ENCODE measurements around the gene CPSF3. TPM values are rescaled to one million over a fixed set of nuclear protein-coding genes. Genes with fewer than 3 reads are reported as not detected.
A peak's percentile ranks its signal among the peaks of the same experiment; 100 is the strongest.

CPSF3 gene
- total and polyA plus RNA-seq, 2 of the 13 experiments (the other 11 are each of a cell fraction or from before 2014, with no cell fraction given) = 19.8 to 93.0 TPM

- no peak for TF ChIP-seq ZNF121 (CRISPR knock-in tag; IDR thresholded peaks at IDR 0.05)
- TF ChIP-seq DR1 (CRISPR knock-in tag; IDR thresholded peaks at IDR 0.05) = no peak
- TF ChIP-seq EP300 (IDR thresholded peaks at IDR 0.05; ENCODE audit: low read depth in 2 of 2, low read length in 2 of 2) = no peak
- no peak for TF ChIP-seq EP300 (CRISPR knock-in tag; IDR thresholded peaks at IDR 0.05; ENCODE audit: borderline replicate concordance)
- TF ChIP-seq THRA (CRISPR knock-in tag; IDR thresholded peaks at IDR 0.05; ENCODE audit: borderline replicate concordance) = no peak; the same call in 1 of the 2 replicates
- no peak for TF ChIP-seq BATF2 (CRISPR knock-in tag; IDR thresholded peaks at IDR 0.05)
- TF ChIP-seq ZNF562 (CRISPR knock-in tag; IDR thresholded peaks at IDR 0.05; ENCODE audit: borderline replicate concordance) = no peak
- TF ChIP-seq, protein P1, sequence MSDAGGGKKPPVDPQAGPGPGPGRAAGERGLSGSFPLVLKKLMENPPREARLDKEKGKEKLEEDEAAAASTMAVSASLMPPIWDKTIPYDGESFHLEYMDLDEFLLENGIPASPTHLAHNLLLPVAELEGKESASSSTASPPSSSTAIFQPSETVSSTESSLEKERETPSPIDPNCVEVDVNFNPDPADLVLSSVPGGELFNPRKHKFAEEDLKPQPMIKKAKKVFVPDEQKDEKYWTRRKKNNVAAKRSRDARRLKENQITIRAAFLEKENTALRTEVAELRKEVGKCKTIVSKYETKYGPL (CRISPR knock-in tag; IDR thresholded peaks at IDR 0.05) = no peak
- no peak for TF ChIP-seq DZIP1 (CRISPR knock-in tag; IDR thresholded peaks at IDR 0.05)
- TF ChIP-seq GPBP1L1 (CRISPR knock-in tag; IDR thresholded peaks at IDR 0.05) = no peak
- TF ChIP-seq ZNF205 (CRISPR knock-in tag; IDR thresholded peaks at IDR 0.05) = no peak
- 0 out of 2 replicates have a peak, but pooled peaks have one; percentile 46 for TF ChIP-seq HDAC2 (CRISPR knock-in tag; IDR thresholded peaks at IDR 0.05)
- TF ChIP-seq TARDBP (CRISPR knock-in tag; IDR thresholded peaks at IDR 0.05) = no peak
- TF ChIP-seq MAFG (CRISPR knock-in tag; IDR thresholded peaks at IDR 0.05) = no peak
- peak; percentile 65 for TF ChIP-seq ZFX (CRISPR knock-in tag; IDR thresholded peaks at IDR 0.05; ENCODE audit: low read depth)
- TF ChIP-seq, protein P2, sequence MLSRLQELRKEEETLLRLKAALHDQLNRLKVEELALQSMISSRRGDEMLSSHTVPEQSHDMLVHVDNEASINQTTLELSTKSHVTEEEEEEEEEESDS (CRISPR knock-in tag; IDR thresholded peaks at IDR 0.05; ENCODE audit: borderline replicate concordance) = no peak
- no peak for TF ChIP-seq SIX4 (CRISPR knock-in tag; IDR thresholded peaks at IDR 0.05)
- no peak for TF ChIP-seq PHF20 (CRISPR knock-in tag; IDR thresholded peaks at IDR 0.05)
- no peak for TF ChIP-seq ZNF615 (CRISPR knock-in tag; IDR thresholded peaks at IDR 0.05; ENCODE audit: borderline replicate concordance)
- no peak for TF ChIP-seq ZNF382 (CRISPR knock-in tag; IDR thresholded peaks at IDR 0.05; ENCODE audit: borderline replicate concordance)
- TF ChIP-seq, protein P3, sequence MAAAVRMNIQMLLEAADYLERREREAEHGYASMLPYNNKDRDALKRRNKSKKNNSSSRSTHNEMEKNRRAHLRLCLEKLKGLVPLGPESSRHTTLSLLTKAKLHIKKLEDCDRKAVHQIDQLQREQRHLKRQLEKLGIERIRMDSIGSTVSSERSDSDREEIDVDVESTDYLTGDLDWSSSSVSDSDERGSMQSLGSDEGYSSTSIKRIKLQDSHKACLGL (CRISPR knock-in tag; IDR thresholded peaks at IDR 0.05) = no peak
- no peak for TF ChIP-seq NFYB (CRISPR knock-in tag; IDR thresholded peaks at IDR 0.05)
- peak; percentile 38; the same call in 1 of the 2 replicates for TF ChIP-seq KMT2A (CRISPR knock-in tag; IDR thresholded peaks at IDR 0.05)
- TF ChIP-seq NFE2 (CRISPR knock-in tag; IDR thresholded peaks at IDR 0.05) = no peak
- no peak for TF ChIP-seq RORA (CRISPR knock-in tag; IDR thresholded peaks at IDR 0.05)
Observed at GRCh38 chr2:9420495-9420894, 3.0 kb upstream of the CPSF3 start (continued).
